ENCODE measurements around the gene SLC22A3. TPM values are rescaled to one million over a fixed set of nuclear protein-coding genes. Genes with fewer than 3 reads are reported as not detected.
A peak's percentile ranks its signal among the peaks of the same experiment; 100 is the strongest.

Gene SLC22A3
- total and polyA plus RNA-seq, 4 donors = 9.5 to 65.0 (median 33.3) TPM

DNA sequence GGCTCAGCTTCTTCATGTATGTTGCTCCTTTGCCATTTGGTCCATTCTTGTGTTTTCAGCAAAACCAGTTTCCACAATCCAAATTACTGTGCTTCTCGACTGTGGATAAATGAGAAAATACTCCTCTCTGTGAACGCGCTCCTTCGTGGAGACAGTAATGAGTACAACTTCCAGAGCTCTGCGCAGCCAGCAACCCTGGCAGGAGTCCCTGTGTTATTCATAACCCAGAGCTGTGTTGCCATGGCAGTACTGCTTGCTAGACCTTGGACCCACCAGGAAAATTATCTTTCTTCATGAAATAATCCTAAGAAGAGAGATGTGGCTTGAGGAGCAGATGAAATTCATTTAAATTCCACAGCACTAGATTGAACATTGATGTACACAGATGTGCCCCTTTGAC is 73.7 kb downstream of the SLC22A3 start:
- no peaks in the 10 kb centered on the region for H3K9me3 ChIP-seq (ENCODE audit: control insufficient read depth in 4 of 4, insufficient read depth in 3 of 4, low read length in 3 of 4)
- H3K36me3 ChIP-seq (ENCODE audit: control insufficient read depth in 4 of 4, insufficient read depth in 4 of 4, low read length in 4 of 4) = no peaks in the 10 kb centered on the region
- no peak for TF ChIP-seq CTCF (IDR thresholded peaks at IDR 0.05; ENCODE audit: control extremely low read depth, extremely low read depth)
- H3K4me3 ChIP-seq = no peak overlapping the region
- ATAC-seq (ENCODE audit: insufficient read depth, low FRiP score) (no peak), DNase-seq (peak in 2 of 3 donors; percentile 44 to 58)
- WGBS, 2 donors = 86 to 87% methylated on average over 5 of the region's 5 CpGs
- no peak overlapping the region for H3K27ac ChIP-seq (ENCODE audit: low read depth in 1 of 2, low read length in 1 of 2)
- H3K4me1 ChIP-seq (ENCODE audit: control insufficient read depth in 5 of 5, insufficient read depth in 5 of 5, low read length in 5 of 5) = peaks cover 0 to 12% (median under 1%) of the 10 kb centered on the region in 5 donors
- H3K27me3 ChIP-seq (ENCODE audit: control insufficient read depth in 3 of 3, insufficient read depth in 3 of 3, low read length in 2 of 3) = no peaks in the 10 kb centered on the region
- H3K9ac ChIP-seq (ENCODE audit: insufficient read depth in 1 of 2, low read length in 2 of 2) = no peak overlapping the region

- H3K4me3 ChIP-seq = no peak overlapping the region
- no peak for DNase-seq
- H3K9me3 ChIP-seq (ENCODE audit: control insufficient read depth in 4 of 4, insufficient read depth in 3 of 4, low read length in 3 of 4) = no peaks in the 10 kb centered on the region
- H3K27me3 ChIP-seq (ENCODE audit: control insufficient read depth in 3 of 3, insufficient read depth in 3 of 3, low read length in 2 of 3) = no peaks in the 10 kb centered on the region
- no peak for ATAC-seq (ENCODE audit: insufficient read depth, low FRiP score)
- peaks cover 0 to 16% (median 5%) of the 10 kb centered on the region in 5 donors for H3K4me1 ChIP-seq (ENCODE audit: control insufficient read depth in 5 of 5, insufficient read depth in 5 of 5, low read length in 5 of 5)
- H3K36me3 ChIP-seq (ENCODE audit: control insufficient read depth in 4 of 4, insufficient read depth in 4 of 4, low read length in 4 of 4) = no peaks in the 10 kb centered on the region
- H3K27ac ChIP-seq (ENCODE audit: low read depth in 1 of 2, low read length in 1 of 2) = no peak overlapping the region
- H3K9ac ChIP-seq (ENCODE audit: insufficient read depth in 1 of 2, low read length in 2 of 2) = no peak overlapping the region
- TF ChIP-seq CTCF (IDR thresholded peaks at IDR 0.05; ENCODE audit: control extremely low read depth, extremely low read depth) = no peak
Measured at GRCh38 chr6:160424256-160424655, 76.1 kb downstream of the SLC22A3 start.

DNA sequence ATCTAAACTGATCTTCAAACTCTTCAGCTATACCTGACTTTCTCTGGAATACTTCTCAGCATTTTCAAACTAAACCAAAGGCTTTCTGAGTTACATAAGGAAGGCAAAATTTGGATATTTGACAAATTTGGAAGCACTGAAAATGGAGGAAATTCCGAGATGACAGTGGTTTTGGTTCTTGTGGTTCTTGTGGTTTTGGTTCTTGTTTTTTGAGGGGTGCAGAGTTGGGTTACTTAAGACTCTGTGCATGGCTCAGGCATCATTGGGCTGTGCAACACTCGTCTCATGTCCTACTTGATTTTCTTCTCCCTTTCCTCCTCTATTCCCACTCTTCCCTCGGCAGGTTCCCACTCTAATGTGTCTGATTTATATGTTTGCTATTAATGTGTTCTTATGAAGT is 78.0 kb downstream of the SLC22A3 start:
- WGBS, 2 donors = 34 to 59% methylated on average over 3 of the region's 3 CpGs
- H3K4me1 ChIP-seq (ENCODE audit: control insufficient read depth in 5 of 5, insufficient read depth in 5 of 5, low read length in 5 of 5) = peaks cover 0 to 22% (median 5%) of the 10 kb centered on the region in 5 donors
- no peak overlapping the region for H3K4me3 ChIP-seq
- H3K36me3 ChIP-seq (ENCODE audit: control insufficient read depth in 4 of 4, insufficient read depth in 4 of 4, low read length in 4 of 4) = no peaks in the 10 kb centered on the region
- no peaks in the 10 kb centered on the region for H3K9me3 ChIP-seq (ENCODE audit: control insufficient read depth in 4 of 4, insufficient read depth in 3 of 4, low read length in 3 of 4)
- DNase-seq = no peak
- H3K9ac ChIP-seq (ENCODE audit: insufficient read depth in 1 of 2, low read length in 2 of 2) = no peak overlapping the region
- no peak for ATAC-seq (ENCODE audit: insufficient read depth, low FRiP score)
- H3K27ac ChIP-seq (ENCODE audit: low read depth in 1 of 2, low read length in 1 of 2) = no peak overlapping the region
- no peaks in the 10 kb centered on the region for H3K27me3 ChIP-seq (ENCODE audit: control insufficient read depth in 3 of 3, insufficient read depth in 3 of 3, low read length in 2 of 3)
- no peak for TF ChIP-seq CTCF (IDR thresholded peaks at IDR 0.05; ENCODE audit: control extremely low read depth, extremely low read depth)

All from lung (tissue), 12 donors.